Measurements from ENCODE around the gene SAMSN1.

- TF ChIP-seq POLR2A (IDR thresholded peaks at IDR 0.05) (no peak), POLR2AphosphoS5 (IDR thresholded peaks at IDR 0.05; ENCODE audit: insufficient read depth in 1 of 2, low read depth in 1 of 2) (no peak), CTCF (IDR thresholded peaks at IDR 0.05) (no peak)
These were observed 59.2 kb downstream of the SAMSN1 start for GRCh38 chr21:14486869-14487268.
